PC-9 (cell line): ENCODE measurements around the gene ARFGEF3. TPM values are rescaled to one million over a fixed set of nuclear protein-coding genes. Genes with fewer than 3 reads are reported as not detected.

ENCODE experiments used
- BruUV-seq: library from RNA; stranded (reverse); fragments of 400-500 nt; replicated peaks from 2 replicates; lab custom pipeline; 2021; lab: Mats Ljungman, UMichigan
- CTCF ChIA-PET: fragments of 300-600 bp; sonication (Branson Sonifier 250); formaldehyde crosslinking; loops from one replicate; lab custom pipeline; 2022; ENCODE audit warnings: antibody characterized with exemption; lab: Charles Lee
- POLR2A ChIA-PET: fragments of 300-600 bp; sonication (Branson Sonifier 250); formaldehyde crosslinking; loops from one replicate; lab custom pipeline; 2022; ENCODE audit warnings: antibody characterized with exemption; ENCODE audit not compliant: unreplicated experiment; lab: Charles Lee
- DNase-seq, 2 experiments: peaks; one replicate each; pipeline versions ENCODE4 v3.0.0 to v3.0.0-alpha.2; 2015 to 2022; ENCODE audit warnings: mixed read lengths in 1 of 2
- H2AFZ ChIP-seq: fragments of 200-600 bp; sonication (generic); 2 replicates; pipeline ENCODE4 v1.8.1; 2017; ENCODE audit warnings: antibody characterized with exemption
- H3F3A ChIP-seq: fragments of 200-600 bp; sonication (generic); 2 replicates; pipeline ENCODE4 v1.8.1; 2017; ENCODE audit warnings: antibody characterized with exemption, mild to moderate bottlenecking, low read depth; ENCODE audit not compliant: insufficient read depth
- H3K27ac ChIP-seq: fragments of 200-600 bp; sonication (generic); 2 replicates; pipeline ENCODE4 v1.6.1; 2016; ENCODE audit warnings: mixed run types
- H3K27me3 ChIP-seq: fragments of 200-600 bp; sonication (generic); 2 replicates; pipeline ENCODE4 v1.6.1; 2016; ENCODE audit warnings: low read depth, mixed run types; ENCODE audit not compliant: insufficient read depth
- H3K36me3 ChIP-seq: fragments of 200-600 bp; sonication (generic); 2 replicates; pipeline ENCODE4 v1.6.1; 2016; ENCODE audit warnings: low read depth, mixed run types
- H3K4me1 ChIP-seq: fragments of 200-600 bp; sonication (generic); replicated peaks from 2 replicates; pipeline ENCODE4 v1.6.1; 2016; ENCODE audit warnings: mixed run types; ENCODE audit not compliant: insufficient read depth
- H3K4me2 ChIP-seq: fragments of 200-600 bp; sonication (generic); 2 replicates; pipeline ENCODE4 v1.6.1; 2017; ENCODE audit warnings: mixed run types
- H3K4me3 ChIP-seq: fragments of 200-600 bp; sonication (generic); 2 replicates; pipeline ENCODE4 v1.6.1; 2016; ENCODE audit warnings: mixed run types
- H3K79me2 ChIP-seq: fragments of 200-600 bp; sonication (generic); 2 replicates; pipeline ENCODE4 v1.6.1; 2017; ENCODE audit warnings: low read depth, mixed run types
- H3K9me2 ChIP-seq: fragments of 200-600 bp; sonication (generic); 2 replicates; pipeline ENCODE4 v1.8.1; 2017; ENCODE audit warnings: mild to moderate bottlenecking; ENCODE audit not compliant: insufficient read depth
- H3K9me3 ChIP-seq: fragments of 200-600 bp; sonication (generic); 2 replicates; pipeline ENCODE4 v1.8.1; 2016; ENCODE audit warnings: low read depth; ENCODE audit not compliant: insufficient read depth
- H4K20me1 ChIP-seq: fragments of 200-600 bp; sonication (generic); 2 replicates; pipeline ENCODE4 v1.8.1; 2017; ENCODE audit not compliant: insufficient read depth
- CTCF ChIP-seq: fragments of 200-600 bp; sonication (generic); conservative IDR thresholded peaks from 2 replicates; pipeline ENCODE4 v1.6.1; 2017; ENCODE audit warnings: mixed run types, antibody characterized with exemption, mild to moderate bottlenecking, moderate library complexity
- EZH2 ChIP-seq: fragments of 200-600 bp; sonication (generic); IDR thresholded peaks from 2 replicates; pipeline ENCODE4 v1.8.0; 2017; ENCODE audit warnings: antibody characterized with exemption, low read depth
- intact Hi-C: fragments of 100-400 bp; cut with micrococcal nuclease; formaldehyde crosslinking; loops from one replicate; pipeline ENCODE4 v1.10.0; 2022; ENCODE audit not compliant: unreplicated experiment
- total RNA-seq: library from RNA; stranded (reverse); gene quantifications from 2 replicates; pipeline ENCODE4 v1.2.3, GENCODE V29; 2021

ARFGEF3 gene
- total RNA-seq, 1 experiment from 2014 or later: 9.9 TPM

DNA sequence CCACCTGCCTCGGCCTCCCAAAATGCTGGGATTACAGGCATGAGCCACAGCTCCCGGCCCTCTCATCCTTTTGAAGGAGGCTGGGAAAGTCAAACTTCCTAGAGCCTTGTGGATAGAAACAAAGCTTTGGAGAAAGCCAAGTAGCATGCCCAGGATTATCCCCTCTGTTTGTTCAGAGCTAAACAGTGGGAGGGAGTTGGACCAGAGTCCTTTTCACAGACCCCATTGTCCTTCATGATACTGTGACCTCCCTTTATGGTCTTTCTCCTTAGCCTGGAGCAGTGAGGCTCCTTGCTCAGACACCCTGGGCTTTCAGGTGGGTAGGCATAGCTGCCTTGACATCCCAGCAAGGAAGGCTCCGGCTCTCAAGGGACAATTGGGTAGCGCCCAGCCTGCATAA lies 25.4 kb downstream of the ARFGEF3 start:
- no peaks in the 10 kb centered on the region; the same call in 1 of the 2 replicates for H4K20me1 ChIP-seq
- no peak overlapping the region for H3K4me2 ChIP-seq
- no peaks in the 10 kb centered on the region for H3K9me3 ChIP-seq
- CTCF ChIA-PET: no interaction called here
- POLR2A ChIA-PET: no interaction called here
- peaks cover 20% of the 10 kb centered on the region; the same call in 1 of the 2 replicates for H3K79me2 ChIP-seq
- no peaks in the 10 kb centered on the region for H3K9me2 ChIP-seq
- peaks cover 7% of the 10 kb centered on the region; the same call in 1 of the 2 replicates for H3K36me3 ChIP-seq
- TF ChIP-seq CTCF (no peak), EZH2 (no peak)
- no peak overlapping the region for H3K27ac ChIP-seq
- intact Hi-C loops: no loop called here
- H3K4me1 ChIP-seq: peaks cover 10% of the 10 kb centered on the region
- DNase-seq: no peak
- H3K27me3 ChIP-seq: no peaks in the 10 kb centered on the region
- no peaks in the 10 kb centered on the region; the same call in 1 of the 2 replicates for H3F3A ChIP-seq
- BruUV-seq: no TSS peak
- no peak overlapping the region for H3K4me3 ChIP-seq
- H2AFZ ChIP-seq: no peak overlapping the region

DNA sequence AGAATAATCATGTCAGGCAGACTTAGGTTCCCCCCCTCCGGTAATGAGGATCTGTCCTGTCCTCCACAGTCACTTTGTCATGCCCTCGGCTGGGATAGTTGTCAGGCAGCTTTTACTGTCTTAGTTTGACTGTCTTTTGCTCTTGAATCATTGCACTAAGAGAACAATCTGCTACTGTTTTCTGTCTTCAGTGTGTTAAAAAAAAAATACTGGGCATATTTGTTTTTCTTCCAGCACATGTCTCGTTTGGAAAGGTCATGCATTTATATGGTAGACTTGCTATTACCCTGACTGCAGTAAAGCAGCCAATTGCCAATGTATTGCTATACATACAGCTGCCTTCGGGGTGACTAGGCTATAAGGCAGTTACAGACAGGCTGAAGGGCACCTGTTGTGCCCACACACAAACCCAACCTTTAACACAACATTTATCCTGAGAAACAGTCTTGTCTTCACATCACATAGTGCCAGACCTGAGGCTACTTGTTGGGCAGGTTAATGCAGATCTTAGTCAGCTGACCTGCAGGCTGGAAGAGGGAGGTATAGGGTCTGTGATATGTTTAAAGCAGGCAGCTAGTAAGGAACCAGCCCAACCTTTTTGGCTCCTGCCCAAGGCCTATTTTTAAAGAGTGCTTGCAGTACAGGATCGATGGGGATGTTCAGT lies 26.7 kb downstream of the ARFGEF3 start:
- Histone ChIP-seq H3K4me1 (peaks cover 10% of the 10 kb centered on the region), H3K27ac (no peak overlapping the region), H3K9me2 (no peaks in the 10 kb centered on the region), H3K9me3 (no peaks in the 10 kb centered on the region), H3F3A (no peaks in the 10 kb centered on the region; the same call in 1 of the 2 replicates), H3K27me3 (no peaks in the 10 kb centered on the region), H3K36me3 (peaks cover 7% of the 10 kb centered on the region; the same call in 1 of the 2 replicates), H4K20me1 (no peaks in the 10 kb centered on the region; the same call in 1 of the 2 replicates), H3K4me2 (no peak overlapping the region), H3K79me2 (peaks cover 27% of the 10 kb centered on the region; the same call in 1 of the 2 replicates), H2AFZ (no peak overlapping the region), H3K4me3 (no peak overlapping the region)
- no peak for TF ChIP-seq EZH2
- TF ChIP-seq CTCF: no peak
- BruUV-seq: no TSS peak
- peak in 1 of 2 experiments; percentile 43 for DNase-seq
- CTCF ChIA-PET: no interaction called here
- intact Hi-C loops: no loop called here
- POLR2A ChIA-PET: no interaction called here

DNA sequence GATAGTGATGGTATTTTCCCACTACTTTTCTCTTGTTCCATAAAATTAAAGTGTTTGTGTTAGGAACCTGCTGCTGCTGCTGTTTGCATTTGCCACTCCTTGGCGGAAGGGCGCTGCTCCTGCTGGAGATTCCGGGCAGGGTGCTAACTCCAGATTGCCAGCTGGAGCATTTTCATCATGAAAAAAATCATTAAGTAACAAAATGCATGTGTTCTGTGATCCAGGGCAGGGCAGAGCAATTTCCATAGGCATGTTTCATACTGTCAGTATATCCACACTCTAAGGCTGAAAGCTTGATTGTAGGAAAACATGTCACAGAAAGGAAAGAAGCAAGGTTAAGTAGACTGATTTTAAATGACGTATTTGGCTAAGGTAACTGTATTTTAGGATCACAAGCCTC lies 32.5 kb downstream of the ARFGEF3 start:
- Histone ChIP-seq H3K79me2 (peaks cover 49% of the 10 kb centered on the region), H3F3A (no peaks in the 10 kb centered on the region; the same call in 1 of the 2 replicates), H3K4me1 (no peaks in the 10 kb centered on the region), H3K36me3 (no peaks in the 10 kb centered on the region), H3K9me2 (no peaks in the 10 kb centered on the region), H3K4me3 (no peak overlapping the region), H2AFZ (no peak overlapping the region), H3K27me3 (no peaks in the 10 kb centered on the region), H4K20me1 (no peaks in the 10 kb centered on the region), H3K27ac (no peak overlapping the region), H3K4me2 (no peak overlapping the region), H3K9me3 (no peaks in the 10 kb centered on the region)
- DNase-seq: no peak
- ChIA-PET CTCF (no interaction called here), POLR2A (no interaction called here)
- intact Hi-C loops: no loop called here
- no TSS peak for BruUV-seq
- TF ChIP-seq EZH2 (no peak), CTCF (no peak)
